Stimulated activated CD4-positive, alpha-beta T cell treated with anti-CD3 and anti-CD28 coated beads, Interleukin-4, amount 100 ng/mL, for 24 hours (primary cell): ENCODE results near the gene CPNE1.
"Not testable (repeated sequence)": the region's sequence is repeated elsewhere in the genome, so short reads cannot be mapped to it uniquely, and the experiment has no call there.

Experiments used
- DNase-seq: peaks from one replicate; pipeline ENCODE4 v3.0.0-alpha.2; 2020

CPNE1 gene

GRCh38 chr20:35664466-35665206, at the start of gene CPNE1, which contains the start of gene RBM12:
CPNE1 (minus strand) TSS chr20:35664900; CDS start chr20:35632923, 31,977 bp downstream.
RBM12 (minus strand) TSS chr20:35664900; CDS start chr20:35655322, 9,578 bp downstream.
- DNase-seq = peak; percentile 93

GRCh38 chr20:35714127-35714526, 49.4 kb upstream of the CPNE1 start:
- DNase-seq = no peak

GRCh38 chr20:35713120-35713519, 48.4 kb upstream of the CPNE1 start:
- DNase-seq = not testable (repeated sequence)

DNA sequence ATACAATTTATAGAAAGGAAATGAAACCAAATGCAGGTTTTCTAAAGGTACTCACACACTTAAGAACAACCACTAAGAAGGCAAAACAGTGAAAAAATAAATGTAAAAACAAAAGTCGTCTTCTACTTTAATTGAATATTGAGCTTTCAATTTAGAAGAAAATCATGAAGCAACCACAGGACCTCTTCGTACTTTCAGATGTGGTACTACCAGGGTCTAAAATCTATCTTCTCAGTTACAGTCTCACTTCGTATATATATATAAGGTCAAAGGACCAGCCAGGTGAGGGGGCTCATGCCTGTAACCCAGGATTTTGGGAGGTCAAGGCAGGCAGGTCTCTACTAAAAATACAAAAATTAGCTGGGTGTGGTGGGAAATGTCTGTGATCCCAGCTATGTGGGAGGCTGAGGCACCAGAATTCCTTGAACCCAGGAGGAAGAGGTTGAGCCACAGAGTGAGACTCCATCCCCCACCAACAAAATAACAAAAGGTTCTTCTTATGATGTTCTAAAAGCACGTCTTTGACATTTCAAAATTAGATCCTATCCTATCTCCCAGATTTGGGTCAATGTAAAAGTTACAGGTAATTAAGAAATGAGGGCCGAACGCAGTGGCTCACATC, 47.0 kb upstream of the CPNE1 start:
- no peak for DNase-seq

DNA sequence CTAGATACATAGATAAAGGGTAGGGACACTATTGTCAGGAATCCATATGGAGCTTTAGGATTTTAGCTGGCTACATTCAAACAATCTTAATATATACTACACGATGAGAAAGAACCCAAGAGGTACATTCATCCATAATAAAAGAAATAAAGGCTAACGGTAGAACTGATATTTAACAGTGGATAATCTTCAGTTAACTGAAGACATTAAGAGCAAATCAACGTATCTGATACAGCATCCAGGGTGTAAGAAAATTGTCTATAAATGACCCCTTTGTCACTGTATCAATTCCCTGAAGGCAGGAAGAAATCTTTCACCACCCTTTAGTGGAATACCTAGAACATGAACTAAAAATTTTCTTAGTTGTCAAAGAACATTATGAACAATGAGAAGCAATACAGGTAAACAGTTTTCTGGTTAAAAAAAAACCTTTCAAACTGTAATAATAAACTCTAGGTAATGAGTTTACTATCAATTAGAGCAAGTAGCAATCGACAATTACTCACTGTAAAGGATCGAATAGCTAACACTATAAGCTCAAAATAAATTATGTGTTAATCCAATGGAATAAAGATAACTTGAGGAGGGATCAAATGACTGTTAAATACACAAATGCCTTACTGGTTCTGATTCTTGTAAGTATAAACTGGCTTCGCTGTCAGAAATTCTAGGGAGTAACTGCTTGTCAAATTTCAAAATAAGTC, 46.3 kb upstream of the CPNE1 start:
- DNase-seq = no peak

DNA sequence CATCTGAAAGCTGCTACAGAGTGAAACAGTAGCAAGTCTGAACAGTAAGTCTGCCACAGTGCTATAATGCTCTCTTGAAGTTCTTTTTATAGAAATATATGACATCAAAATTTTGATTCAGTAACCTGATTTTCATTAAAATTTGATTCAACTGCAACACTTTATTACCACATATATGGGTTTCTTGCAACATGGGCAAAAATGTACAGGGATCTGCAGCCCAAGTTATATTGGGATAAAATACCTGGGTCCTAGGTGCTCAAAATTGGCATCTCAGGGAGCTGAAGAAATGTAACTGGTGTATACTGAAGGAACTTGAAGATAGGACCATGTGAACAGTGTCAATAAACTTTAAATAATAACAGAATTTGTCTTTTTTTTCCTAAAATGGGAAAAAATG, 45.3 kb upstream of the CPNE1 start:
- DNase-seq = no peak

- DNase-seq = no peak
These were observed 44.6 kb upstream of the CPNE1 start for GRCh38 chr20:35709259-35709658.

DNA sequence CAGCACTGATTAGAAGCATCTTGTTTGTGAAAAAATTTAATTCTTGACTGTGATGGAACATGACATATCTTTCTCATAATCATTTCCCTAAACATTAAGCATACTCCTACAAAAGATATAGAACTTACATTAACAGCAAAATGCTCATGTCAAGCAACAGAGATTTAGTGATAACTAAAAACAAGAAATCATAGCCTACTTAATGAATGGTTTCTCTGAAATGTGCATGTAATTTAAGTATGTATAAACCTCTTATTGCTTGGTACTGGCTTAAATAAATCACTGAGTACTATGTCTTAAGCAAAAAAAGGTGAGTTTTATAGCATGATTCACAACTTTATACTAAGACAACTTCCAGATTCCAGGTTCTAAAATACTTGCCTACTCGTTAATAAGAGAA, 43.8 kb upstream of the CPNE1 start:
- no peak for DNase-seq

DNA sequence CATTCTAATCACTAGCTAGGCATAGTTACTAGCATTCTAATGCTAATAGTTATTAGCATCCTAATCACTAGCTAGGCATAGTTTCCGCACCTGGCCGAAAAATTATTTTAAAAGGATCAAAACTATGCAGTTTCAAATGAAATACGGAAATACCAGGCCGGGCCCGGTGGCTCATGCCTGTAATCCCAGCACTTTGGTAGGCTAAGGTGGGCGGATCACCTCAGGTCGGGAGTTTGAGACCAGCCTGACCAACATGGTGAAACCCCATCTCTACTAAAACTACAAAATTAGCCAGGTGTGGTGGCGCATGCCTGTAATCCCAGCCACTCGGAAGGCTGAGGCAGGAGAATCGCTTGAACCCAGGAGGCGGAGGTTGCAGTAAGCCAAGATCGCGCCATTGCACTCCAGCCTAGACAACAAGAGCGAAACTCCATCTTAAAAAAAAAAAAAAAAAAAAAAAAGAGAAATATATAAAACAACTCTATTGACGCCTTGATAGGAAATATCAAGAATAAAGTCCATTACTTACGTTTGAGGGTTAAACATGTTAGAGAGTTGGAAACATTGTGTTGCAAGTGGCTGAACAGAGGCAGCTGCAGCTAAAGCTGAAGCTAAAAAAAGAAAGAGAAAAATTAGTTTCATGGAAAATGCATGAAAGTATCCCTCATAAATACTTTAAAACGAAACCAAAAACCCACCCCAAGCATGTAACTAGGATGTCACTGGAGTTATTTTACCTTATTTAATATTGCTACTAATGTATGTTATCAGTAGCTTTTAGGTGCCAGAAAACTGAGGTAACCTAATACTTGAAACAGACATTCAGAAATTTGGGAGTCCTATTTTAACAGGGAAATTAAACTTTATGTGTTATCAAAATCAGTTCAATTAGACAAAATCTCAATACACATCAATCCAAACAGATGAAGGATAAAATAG, 42.2 kb upstream of the CPNE1 start:
- not testable (repeated sequence) for DNase-seq

GRCh38 chr20:35705894-35706293, 41.2 kb upstream of the CPNE1 start:
- DNase-seq = not testable (repeated sequence)

DNA sequence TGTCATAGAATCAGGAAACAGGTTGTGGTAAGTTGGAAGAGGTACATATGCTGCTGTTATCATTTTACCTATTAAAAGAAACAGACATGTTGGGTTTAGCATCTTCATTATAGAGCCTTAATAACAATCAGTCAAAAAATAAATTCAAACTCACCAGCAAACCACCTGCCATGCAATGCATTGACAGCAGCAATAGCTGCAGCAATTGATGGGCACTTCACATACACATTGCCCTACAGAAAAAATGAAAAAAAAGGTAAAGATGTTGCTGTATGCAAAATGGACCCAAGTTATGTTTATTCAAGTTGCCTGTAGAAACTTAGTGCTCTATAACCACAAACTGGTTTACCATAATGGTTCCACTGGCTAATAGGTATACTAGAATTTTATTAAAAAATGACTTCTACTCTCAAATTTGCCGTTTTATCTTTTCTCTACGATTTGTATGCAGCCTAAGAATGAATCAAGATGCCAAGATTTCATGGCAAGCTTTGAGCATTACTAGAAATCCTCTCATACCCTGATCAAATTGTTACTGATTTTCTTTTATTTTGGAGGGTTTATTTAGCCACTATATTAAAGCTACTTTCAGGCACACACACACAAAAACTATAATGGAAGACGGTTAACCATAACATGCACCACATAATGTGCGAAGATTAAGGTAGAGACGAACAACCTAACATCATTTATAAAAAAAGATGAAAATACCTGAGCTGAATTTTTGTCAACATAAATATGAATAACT, 40.0 kb upstream of the CPNE1 start:
- no peak for DNase-seq

DNA sequence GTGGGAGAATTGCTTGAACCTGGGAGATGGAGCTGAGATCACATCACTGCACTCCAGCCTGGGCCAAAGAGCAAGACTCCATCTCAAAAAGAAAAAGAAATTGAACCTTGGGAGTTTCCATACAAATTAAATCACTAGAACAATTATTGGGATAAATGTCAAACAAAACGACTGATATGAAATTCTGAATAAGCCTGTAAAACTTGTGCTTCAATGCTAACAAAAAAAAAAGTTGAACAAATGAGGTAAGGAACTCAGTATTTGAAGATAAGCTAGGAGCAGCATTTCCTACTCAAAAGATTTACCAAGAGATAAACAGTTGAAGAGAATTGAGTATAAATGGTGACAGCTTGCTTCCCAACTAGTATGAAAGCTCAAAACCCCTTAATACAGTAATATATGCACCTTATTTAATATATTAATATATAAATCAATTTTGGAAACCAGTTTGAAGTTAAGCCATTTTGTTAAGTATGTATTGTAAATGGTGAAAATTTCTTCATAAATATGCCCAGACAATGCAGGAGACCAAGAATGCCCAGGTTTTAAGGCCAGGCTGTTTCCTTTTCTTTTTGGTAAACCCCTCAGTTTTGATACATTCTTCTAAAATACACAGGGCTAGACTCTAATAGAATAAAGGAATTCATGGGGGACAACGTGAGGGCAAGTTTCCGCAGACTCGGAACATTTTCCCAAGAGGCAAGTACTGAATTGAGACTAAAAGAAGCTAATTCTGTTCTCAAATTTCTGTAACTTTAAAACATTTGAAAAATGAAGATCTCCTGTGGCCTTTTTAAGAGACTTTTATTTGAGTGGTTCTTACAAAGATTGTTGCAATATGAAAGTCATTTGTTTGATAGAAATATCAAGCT, 38.4 kb upstream of the CPNE1 start:
- no peak for DNase-seq

GRCh38 chr20:35702051-35702823, 37.5 kb upstream of the CPNE1 start:
- no peak for DNase-seq

GRCh38 chr20:35700625-35701148, 36.0 kb upstream of the CPNE1 start:
- DNase-seq = no peak

- no peak for DNase-seq
These were observed 35.4 kb upstream of the CPNE1 start for GRCh38 chr20:35699957-35700624.

DNA sequence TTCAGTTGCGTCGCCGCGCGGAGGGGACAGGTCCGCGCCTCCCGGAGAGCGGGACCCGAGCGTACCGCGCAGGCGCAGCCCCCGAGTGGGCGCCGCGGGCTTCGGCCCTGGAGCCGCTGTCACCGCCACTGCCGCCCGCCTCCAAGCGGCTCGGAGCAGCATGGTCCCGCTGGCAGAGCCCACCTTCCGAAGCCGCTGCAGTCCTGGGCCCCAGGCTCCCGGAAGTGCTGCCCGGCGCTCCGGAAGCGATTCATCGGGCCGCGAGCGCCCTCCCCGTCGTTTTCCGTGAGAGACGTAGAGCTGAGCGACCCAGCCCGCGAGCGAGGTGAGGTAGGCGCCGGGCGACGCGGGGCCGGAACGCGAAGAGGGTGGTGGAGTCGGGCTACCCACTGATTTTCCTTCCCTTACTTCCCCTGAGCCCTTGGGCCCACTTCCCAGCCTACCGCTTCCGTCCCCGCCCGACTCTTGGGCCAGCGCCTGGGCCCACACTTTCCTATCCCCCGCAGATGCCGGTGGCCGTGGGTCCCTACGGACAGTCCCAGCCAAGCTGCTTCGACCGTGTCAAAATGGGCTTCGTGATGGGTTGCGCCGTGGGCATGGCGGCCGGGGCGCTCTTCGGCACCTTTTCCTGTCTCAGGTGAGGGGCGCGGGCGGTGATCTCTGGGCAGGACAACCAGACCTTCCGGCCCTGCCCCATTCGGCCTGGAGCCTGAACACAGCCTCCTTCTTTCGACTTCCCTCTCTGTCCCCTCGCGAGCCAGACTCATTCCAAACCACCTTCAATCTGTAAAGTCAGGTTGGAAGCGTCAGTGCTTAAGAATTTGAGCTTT, 34.6 kb upstream of the CPNE1 start, which contains the start of the genes NFS1 and ROMO1:
TSS of gene NFS1 (minus strand) at position 226 of the 830 bp plus-strand sequence. CDS start at position 162, 64 bp downstream.
TSS of gene ROMO1 (plus strand) at position 279 of the 830 bp plus-strand sequence. CDS start at position 507, 228 bp downstream.
- DNase-seq = peak; percentile 88

- DNase-seq = no peak
These were observed 33.8 kb upstream of the CPNE1 start for GRCh38 chr20:35698298-35699126.
